Transverse colon (tissue), 4 donors: Measurements from ENCODE around the gene ALG14. TPM values are rescaled to one million over a fixed set of nuclear protein-coding genes. Genes with fewer than 3 reads are reported as not detected.

ENCODE experiments used
- DNase-seq: peaks from one replicate; pipeline ENCODE4 v3.0.0-alpha.2; 2019
- H3K27ac ChIP-seq, 4 donors: fragments of 200-600 bp; sonication (generic); 2 replicates each; pipeline ENCODE4 v1.5.1; 2016 to 2018; ENCODE audit warnings: inconsistent platforms in 4 of 4
- H3K27me3 ChIP-seq: fragments of 200-600 bp; sonication (generic); 2 replicates; pipeline ENCODE4 v1.5.1; 2017; ENCODE audit warnings: inconsistent platforms
- H3K36me3 ChIP-seq, 4 donors: fragments of 200-600 bp; sonication (generic); 2 replicates each; pipeline ENCODE4 v1.5.1; 2017 to 2019; ENCODE audit warnings: inconsistent platforms in 4 of 4
- H3K4me1 ChIP-seq, 4 donors: fragments of 200-600 bp; sonication (generic); 2 replicates each; pipeline ENCODE4 v1.5.1; 2017 to 2020; ENCODE audit warnings: inconsistent platforms in 4 of 4
- H3K4me3 ChIP-seq, 4 donors: fragments of 200-600 bp; sonication (generic); 1 replicate in 1 of 4; 2 replicates in 3 of 4; pipeline versions ENCODE4 v1.5.1 to v1.6.1; 2017 to 2019; ENCODE audit warnings: inconsistent platforms in 4 of 4
- H3K9me3 ChIP-seq, 2 donors: fragments of 200-600 bp; sonication (generic); 2 replicates each; pipeline ENCODE4 v1.5.1; 2017 to 2019; ENCODE audit warnings: inconsistent platforms in 2 of 2
- CTCF ChIP-seq, 5 experiments: fragments of 200-600 bp in 3 of 5; fragments of 450-650 bp in 2 of 5; sonication (generic) in 3 of 5; IDR thresholded peaks; 1 replicate in 2 of 5; 2 replicates in 3 of 5; pipeline ENCODE4 v1.5.1; 2016 to 2017; ENCODE audit warnings: antibody characterized with exemption in 5 of 5, inconsistent platforms in 3 of 5, mild to moderate bottlenecking in 2 of 5, moderate library complexity in 1 of 5
- EP300 ChIP-seq: sonication (generic); formaldehyde crosslinking; IDR thresholded peaks from one replicate; pipeline ENCODE4 v1.6.1; 2017; ENCODE audit warnings: antibody characterized with exemption, low read depth
- POLR2A ChIP-seq: fragments of 450-650 bp; IDR thresholded peaks from one replicate; pipeline ENCODE4 v1.6.1; 2016; ENCODE audit warnings: antibody characterized with exemption, mild to moderate bottlenecking, moderate library complexity
- POLR2AphosphoS5 ChIP-seq, 3 donors: sonication (generic); formaldehyde crosslinking; IDR thresholded peaks; one replicate each; pipeline ENCODE4 v1.6.1; 2016; ENCODE audit warnings: antibody characterized with exemption in 3 of 3
- WGBS, 2 donors: methylation state at CpG; one replicate each; pipeline ENCODE4 v1.1.5; 2018; ENCODE audit warnings: low coverage in 1 of 2; 5-methylcytosine and 5-hydroxymethylcytosine counted together
- in situ Hi-C, 4 donors: fragments of 200-750 bp; cut with MboI; loops; one replicate each; pipeline versions ENCODE4 v1.15.0 to v1.15.1; 2017; ENCODE audit warnings: low sequenced_read_pairs in 3 of 4, low pct_ligation_motif_present in 1 of 4, low pct_unique_long_range_greater_than_20kb in 1 of 4
- intact Hi-C: fragments of 100-400 bp; cut with DNase I; formaldehyde crosslinking; loops from one replicate; pipeline ENCODE4 v1.15.1; 2023; ENCODE audit warnings: low total_unique reads
- total RNA-seq, 4 donors: library from RNA; depleted of rRNA; stranded (reverse); fragments of >200 nt; gene quantifications; one replicate each; pipeline ENCODE4 v1.1.0, GENCODE V29; 2016

Gene ALG14
- total RNA-seq, 4 donors from 2014 or later, result 0.40 to 2.3 (median 2.2) TPM

GRCh38 chr1:95061445-95062006, 11.2 kb downstream of the ALG14 start:
- TF ChIP-seq EP300, result no peak
- no peak for TF ChIP-seq POLR2AphosphoS5 (IDR thresholded peaks at IDR 0.05)
- TF ChIP-seq POLR2A, result no peak
- TF ChIP-seq CTCF (IDR thresholded peaks at IDR 0.05), result no peak
- WGBS, 2 donors, result 86 to 100% methylated on average over 1 to 3 of the region's 3 CpGs

GRCh38 chr1:95058974-95059373, 13.8 kb downstream of the ALG14 start:
- TF ChIP-seq POLR2A, result no peak
- TF ChIP-seq EP300, result no peak
- no peak for TF ChIP-seq CTCF (IDR thresholded peaks at IDR 0.05)
- no peak for TF ChIP-seq POLR2AphosphoS5 (IDR thresholded peaks at IDR 0.05)
- H3K4me1 ChIP-seq, result no peaks in the 10 kb centered on the region
- intact Hi-C loops, result no loop called here
- no peak for DNase-seq
- H3K9me3 ChIP-seq, result no peaks in the 10 kb centered on the region
- no peak overlapping the region for H3K4me3 ChIP-seq
- in situ Hi-C loops, result no loop called here
- 89 to 100% methylated on average over 8 to 9 of the region's 9 CpGs for WGBS, 2 donors
- H3K27me3 ChIP-seq, result no peaks in the 10 kb centered on the region
- H3K27ac ChIP-seq, result no peak overlapping the region
- H3K36me3 ChIP-seq, result peaks cover 0 to 10% (median under 1%) of the 10 kb centered on the region in 4 donors

More at GRCh38 chr1:95061445-95062006, 11.2 kb downstream of the ALG14 start:
- H3K9me3 ChIP-seq, result no peaks in the 10 kb centered on the region
- intact Hi-C loops (no loop called here), in situ Hi-C loops (no loop called here)
- no peak for DNase-seq
- no peak overlapping the region for H3K4me3 ChIP-seq
- H3K4me1 ChIP-seq, result no peaks in the 10 kb centered on the region
- H3K27me3 ChIP-seq, result no peaks in the 10 kb centered on the region
- no peak overlapping the region for H3K27ac ChIP-seq
- H3K36me3 ChIP-seq, result peaks cover 0 to 15% (median 2%) of the 10 kb centered on the region in 4 donors

- no peak for DNase-seq
- in situ Hi-C loops (no loop called here), intact Hi-C loops (no loop called here)
- Histone ChIP-seq H3K27me3 (no peaks in the 10 kb centered on the region), H3K4me1 (no peaks in the 10 kb centered on the region), H3K36me3 (no peaks in the 10 kb centered on the region), H3K4me3 (no peak overlapping the region), H3K9me3 (no peaks in the 10 kb centered on the region), H3K27ac (no peak overlapping the region)
- WGBS, 2 donors, result 94 to 96% methylated on average over 6 of the region's 6 CpGs
- TF ChIP-seq CTCF (IDR thresholded peaks at IDR 0.05) (no peak), EP300 (no peak), POLR2AphosphoS5 (IDR thresholded peaks at IDR 0.05) (no peak), POLR2A (no peak)
These were observed 15.4 kb downstream of the ALG14 start for GRCh38 chr1:95057351-95057750.

GRCh38 chr1:95049935-95050334, 22.8 kb downstream of the ALG14 start:
- DNase-seq, result no peak
- WGBS, 2 donors, result 89 to 90% methylated on average over 5 of the region's 5 CpGs
- peaks cover 0 to 13% (median 6%) of the 10 kb centered on the region in 4 donors for H3K4me1 ChIP-seq
- intact Hi-C loops, result no loop called here
- in situ Hi-C loops, result loop anchor here (10.0 to 25.0 kb wide), 4 partner anchors 113 to 538 kb away; partner anchors contain the start of genes CNN3 (in 1 of the 4) and F3 (in 1 of the 4)
- H3K36me3 ChIP-seq, result no peaks in the 10 kb centered on the region
- no peaks in the 10 kb centered on the region for H3K27me3 ChIP-seq
- TF ChIP-seq POLR2AphosphoS5 (IDR thresholded peaks at IDR 0.05) (no peak), EP300 (no peak), CTCF (IDR thresholded peaks at IDR 0.05) (no peak), POLR2A (no peak)
- H3K27ac ChIP-seq, result no peak overlapping the region
- H3K9me3 ChIP-seq, result no peaks in the 10 kb centered on the region
- no peak overlapping the region for H3K4me3 ChIP-seq
